ENCODE results near the gene ENKD1. TPM values are rescaled to one million over a fixed set of nuclear protein-coding genes. Genes with fewer than 3 reads are reported as not detected.

The ENKD1 gene
- total and polyA plus RNA-seq, 2 of the 13 experiments (the other 11 are each of a cell fraction or from before 2014, with no cell fraction given) = 10.8 to 20.8 TPM

DNA sequence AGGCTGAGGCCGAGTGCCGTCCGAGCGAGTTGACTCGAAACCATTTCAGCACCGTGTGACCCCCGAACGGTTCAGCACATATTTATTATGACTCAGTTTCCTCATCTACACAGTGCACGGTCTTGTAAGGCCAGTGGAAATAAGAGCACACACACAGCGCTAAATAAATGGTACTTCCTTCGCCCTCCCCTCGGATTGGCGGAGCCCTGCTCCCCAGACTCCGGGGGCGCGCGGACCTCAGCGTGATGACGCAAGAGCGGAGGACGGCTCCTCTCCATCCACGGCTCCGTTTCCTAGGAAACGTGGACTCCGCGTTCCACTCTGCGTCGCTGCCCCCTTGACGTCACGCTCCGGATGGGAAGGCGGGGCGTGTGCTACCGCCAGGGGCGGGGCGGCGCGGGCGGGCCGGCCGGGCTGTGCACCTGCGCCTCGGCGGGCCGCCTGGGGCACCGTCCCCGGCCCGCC is 6.0 kb downstream of the ENKD1 start, which contains the start of gene PARD6A:
TSS of gene PARD6A (plus strand) at position 397 of the 465 bp plus-strand sequence. CDS start 79 bp downstream, outside the sequence.
- POLR2A ChIA-PET = interaction anchor here (0.6 to 2.0 kb wide), 22 partner anchors 9 to 425 kb away, joined by 3 to 14 read pairs (median 4); partner anchors contain the start of genes ATP6V0D1, CTCF, HSD11B2 and LCAT
- in situ Hi-C loops (cut with HindIII; ENCODE audit: extremely low pct_ligation_motif_present, low pct_unique_long_range_greater_than_20kb) = loop anchor here (10.0 kb wide), 1 partner anchor 274 kb away; the partner anchor contains the start of genes CTRL and PSMB10
- Histone ChIP-seq H3K4me1 (ENCODE audit: insufficient read depth, low read length) (peaks cover 21% of the 10 kb centered on the region), H3K9ac (ENCODE audit: insufficient read depth, low read depth, low read length) (peak within 1 kb of the TSS; percentile 87), H3K27ac (ENCODE audit: extremely low read length, insufficient read depth, low read length) (peak within 1 kb of the TSS; percentile 87), H3K9me3 (ENCODE audit: low read length) (no peaks in the 10 kb centered on the region), H2AFZ (ENCODE audit: low read length) (peak within 1 kb of the TSS; percentile 83), H3K4me3 (replicated peaks in 1 of 3; ENCODE audit: insufficient read depth in 1 of 3, low read depth in 2 of 3, low read length in 3 of 3) (peak within 1 kb of the TSS; percentile 73 to 94 (median 93)), H3K4me2 (ENCODE audit: low read depth, low read length) (peak within 1 kb of the TSS; percentile 94), H3K36me3 (replicated peaks in 1 of 2; ENCODE audit: control insufficient read depth in 1 of 2, insufficient read depth in 2 of 2, low read length in 2 of 2) (peaks cover 6 to 13% of the 10 kb centered on the region in 2 experiments; a peak in 4 of 5 replicates), H3K27me3 (ENCODE audit: control insufficient read depth in 1 of 2, insufficient read depth in 2 of 2, low read length in 2 of 2) (no peaks in the 10 kb centered on the region; a peak in 1 of 5 replicates), H3K79me2 (ENCODE audit: insufficient read depth, low read length) (peaks cover 11% of the 10 kb centered on the region), H4K20me1 (ENCODE audit: insufficient read depth, low read length) (0 out of 2 replicates have a peak, but pooled peaks cover 3% of the 10 kb centered on the region)
- CTCF ChIA-PET (ENCODE audit: low intra/inter-chr PET ratio, low total read pairs) = no interaction called here
- BruUV-seq (replicated peaks) = no TSS peak
- FAIRE-seq (peak; percentile 82), DNase-seq (ENCODE audit: low spot score) (peak; percentile 94), ATAC-seq (peak; percentile 67)
- intact Hi-C loops (cut with micrococcal nuclease; ENCODE audit: unreplicated experiment) = no loop called here
- WGBS (ENCODE audit: low lambda C conversion rate) = 1% methylated on average over 26 of the region's 48 CpGs
- TF ChIP-seq PITX1 (CRISPR knock-in tag; IDR thresholded peaks at IDR 0.05) = no peak
- TF ChIP-seq, protein P1, sequence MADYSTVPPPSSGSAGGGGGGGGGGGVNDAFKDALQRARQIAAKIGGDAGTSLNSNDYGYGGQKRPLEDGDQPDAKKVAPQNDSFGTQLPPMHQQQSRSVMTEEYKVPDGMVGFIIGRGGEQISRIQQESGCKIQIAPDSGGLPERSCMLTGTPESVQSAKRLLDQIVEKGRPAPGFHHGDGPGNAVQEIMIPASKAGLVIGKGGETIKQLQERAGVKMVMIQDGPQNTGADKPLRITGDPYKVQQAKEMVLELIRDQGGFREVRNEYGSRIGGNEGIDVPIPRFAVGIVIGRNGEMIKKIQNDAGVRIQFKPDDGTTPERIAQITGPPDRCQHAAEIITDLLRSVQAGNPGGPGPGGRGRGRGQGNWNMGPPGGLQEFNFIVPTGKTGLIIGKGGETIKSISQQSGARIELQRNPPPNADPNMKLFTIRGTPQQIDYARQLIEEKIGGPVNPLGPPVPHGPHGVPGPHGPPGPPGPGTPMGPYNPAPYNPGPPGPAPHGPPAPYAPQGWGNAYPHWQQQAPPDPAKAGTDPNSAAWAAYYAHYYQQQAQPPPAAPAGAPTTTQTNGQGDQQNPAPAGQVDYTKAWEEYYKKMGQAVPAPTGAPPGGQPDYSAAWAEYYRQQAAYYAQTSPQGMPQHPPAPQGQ (CRISPR knock-in tag; IDR thresholded peaks at IDR 0.05; ENCODE audit: borderline replicate concordance) = 0 out of 2 replicates have a peak, but pooled peaks have one; percentile 80
- peak; percentile 88; the same call in 1 of the 2 replicates for TF ChIP-seq SIN3A (IDR thresholded peaks at IDR 0.05; ENCODE audit: borderline replicate concordance, low read depth, low read length)
- TF ChIP-seq ZNF713 (CRISPR knock-in tag; IDR thresholded peaks at IDR 0.05) = no peak; the same call in 1 of the 2 replicates
- TF ChIP-seq PRPF4 (IDR thresholded peaks at IDR 0.05; ENCODE audit: low read depth, low read length, poor library complexity, severe bottlenecking) = no peak
- no peak for TF ChIP-seq ZFYVE20 (CRISPR knock-in tag; IDR thresholded peaks at IDR 0.05; ENCODE audit: borderline replicate concordance, low read depth)
- TF ChIP-seq HNRNPL (IDR thresholded peaks at IDR 0.05; ENCODE audit: low read depth, low read length) = no peak
- TF ChIP-seq, protein P2, sequence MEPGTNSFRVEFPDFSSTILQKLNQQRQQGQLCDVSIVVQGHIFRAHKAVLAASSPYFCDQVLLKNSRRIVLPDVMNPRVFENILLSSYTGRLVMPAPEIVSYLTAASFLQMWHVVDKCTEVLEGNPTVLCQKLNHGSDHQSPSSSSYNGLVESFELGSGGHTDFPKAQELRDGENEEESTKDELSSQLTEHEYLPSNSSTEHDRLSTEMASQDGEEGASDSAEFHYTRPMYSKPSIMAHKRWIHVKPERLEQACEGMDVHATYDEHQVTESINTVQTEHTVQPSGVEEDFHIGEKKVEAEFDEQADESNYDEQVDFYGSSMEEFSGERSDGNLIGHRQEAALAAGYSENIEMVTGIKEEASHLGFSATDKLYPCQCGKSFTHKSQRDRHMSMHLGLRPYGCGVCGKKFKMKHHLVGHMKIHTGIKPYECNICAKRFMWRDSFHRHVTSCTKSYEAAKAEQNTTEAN (CRISPR knock-in tag; conservative IDR thresholded peaks at IDR 0.05) = no peak
- TF ChIP-seq ZNF709 (CRISPR knock-in tag; IDR thresholded peaks at IDR 0.05) = no peak
- TF ChIP-seq AGO2 (optimal IDR thresholded peaks at IDR 0.05; ENCODE audit: low read depth, low read length) = no peak
- TF ChIP-seq, protein P3, sequence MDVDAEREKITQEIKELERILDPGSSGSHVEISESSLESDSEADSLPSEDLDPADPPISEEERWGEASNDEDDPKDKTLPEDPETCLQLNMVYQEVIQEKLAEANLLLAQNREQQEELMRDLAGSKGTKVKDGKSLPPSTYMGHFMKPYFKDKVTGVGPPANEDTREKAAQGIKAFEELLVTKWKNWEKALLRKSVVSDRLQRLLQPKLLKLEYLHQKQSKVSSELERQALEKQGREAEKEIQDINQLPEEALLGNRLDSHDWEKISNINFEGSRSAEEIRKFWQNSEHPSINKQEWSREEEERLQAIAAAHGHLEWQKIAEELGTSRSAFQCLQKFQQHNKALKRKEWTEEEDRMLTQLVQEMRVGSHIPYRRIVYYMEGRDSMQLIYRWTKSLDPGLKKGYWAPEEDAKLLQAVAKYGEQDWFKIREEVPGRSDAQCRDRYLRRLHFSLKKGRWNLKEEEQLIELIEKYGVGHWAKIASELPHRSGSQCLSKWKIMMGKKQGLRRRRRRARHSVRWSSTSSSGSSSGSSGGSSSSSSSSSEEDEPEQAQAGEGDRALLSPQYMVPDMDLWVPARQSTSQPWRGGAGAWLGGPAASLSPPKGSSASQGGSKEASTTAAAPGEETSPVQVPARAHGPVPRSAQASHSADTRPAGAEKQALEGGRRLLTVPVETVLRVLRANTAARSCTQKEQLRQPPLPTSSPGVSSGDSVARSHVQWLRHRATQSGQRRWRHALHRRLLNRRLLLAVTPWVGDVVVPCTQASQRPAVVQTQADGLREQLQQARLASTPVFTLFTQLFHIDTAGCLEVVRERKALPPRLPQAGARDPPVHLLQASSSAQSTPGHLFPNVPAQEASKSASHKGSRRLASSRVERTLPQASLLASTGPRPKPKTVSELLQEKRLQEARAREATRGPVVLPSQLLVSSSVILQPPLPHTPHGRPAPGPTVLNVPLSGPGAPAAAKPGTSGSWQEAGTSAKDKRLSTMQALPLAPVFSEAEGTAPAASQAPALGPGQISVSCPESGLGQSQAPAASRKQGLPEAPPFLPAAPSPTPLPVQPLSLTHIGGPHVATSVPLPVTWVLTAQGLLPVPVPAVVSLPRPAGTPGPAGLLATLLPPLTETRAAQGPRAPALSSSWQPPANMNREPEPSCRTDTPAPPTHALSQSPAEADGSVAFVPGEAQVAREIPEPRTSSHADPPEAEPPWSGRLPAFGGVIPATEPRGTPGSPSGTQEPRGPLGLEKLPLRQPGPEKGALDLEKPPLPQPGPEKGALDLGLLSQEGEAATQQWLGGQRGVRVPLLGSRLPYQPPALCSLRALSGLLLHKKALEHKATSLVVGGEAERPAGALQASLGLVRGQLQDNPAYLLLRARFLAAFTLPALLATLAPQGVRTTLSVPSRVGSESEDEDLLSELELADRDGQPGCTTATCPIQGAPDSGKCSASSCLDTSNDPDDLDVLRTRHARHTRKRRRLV (CRISPR knock-in tag; IDR thresholded peaks at IDR 0.05) = 0 out of 2 replicates have a peak, but pooled peaks have one; percentile 12
- no peak; the same call in 1 of the 2 replicates for TF ChIP-seq ZNF607 (CRISPR knock-in tag; IDR thresholded peaks at IDR 0.05; ENCODE audit: borderline replicate concordance)
- TF ChIP-seq ZNF703 (CRISPR knock-in tag; IDR thresholded peaks at IDR 0.05; ENCODE audit: borderline replicate concordance) = no peak

Data from HepG2 (cell line).